ENCODE measurements around the gene TNNI3K. TPM values are rescaled to one million over a fixed set of nuclear protein-coding genes. Genes with fewer than 3 reads are reported as not detected.

TNNI3K gene
- total and polyA plus RNA-seq, 9 of the 15 experiments (the other 6 are each of a cell fraction or from before 2014, with no cell fraction given), result 0.21 to 0.53 (median 0.32) TPM; not detected in 5

DNA sequence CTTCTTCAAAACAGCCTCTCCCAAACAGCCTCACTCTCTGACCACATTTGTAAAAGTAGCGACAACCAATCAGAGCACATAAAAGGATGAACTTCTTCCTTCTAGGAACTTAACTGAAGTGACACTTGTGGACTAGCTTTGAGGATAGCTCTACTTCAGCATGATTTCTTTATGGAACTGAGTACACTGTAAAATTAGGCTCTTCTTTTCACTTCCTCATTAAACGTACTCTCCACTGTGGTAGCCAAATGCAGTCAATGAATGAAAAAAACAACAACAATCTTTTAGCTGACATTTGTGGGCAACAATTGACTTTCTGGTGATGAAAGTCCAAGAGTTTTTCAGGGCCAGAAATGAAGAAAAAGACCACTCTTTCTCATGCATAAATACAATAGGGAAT is 267.7 kb downstream of the TNNI3K start (continued):
- TF ChIP-seq, protein P1, sequence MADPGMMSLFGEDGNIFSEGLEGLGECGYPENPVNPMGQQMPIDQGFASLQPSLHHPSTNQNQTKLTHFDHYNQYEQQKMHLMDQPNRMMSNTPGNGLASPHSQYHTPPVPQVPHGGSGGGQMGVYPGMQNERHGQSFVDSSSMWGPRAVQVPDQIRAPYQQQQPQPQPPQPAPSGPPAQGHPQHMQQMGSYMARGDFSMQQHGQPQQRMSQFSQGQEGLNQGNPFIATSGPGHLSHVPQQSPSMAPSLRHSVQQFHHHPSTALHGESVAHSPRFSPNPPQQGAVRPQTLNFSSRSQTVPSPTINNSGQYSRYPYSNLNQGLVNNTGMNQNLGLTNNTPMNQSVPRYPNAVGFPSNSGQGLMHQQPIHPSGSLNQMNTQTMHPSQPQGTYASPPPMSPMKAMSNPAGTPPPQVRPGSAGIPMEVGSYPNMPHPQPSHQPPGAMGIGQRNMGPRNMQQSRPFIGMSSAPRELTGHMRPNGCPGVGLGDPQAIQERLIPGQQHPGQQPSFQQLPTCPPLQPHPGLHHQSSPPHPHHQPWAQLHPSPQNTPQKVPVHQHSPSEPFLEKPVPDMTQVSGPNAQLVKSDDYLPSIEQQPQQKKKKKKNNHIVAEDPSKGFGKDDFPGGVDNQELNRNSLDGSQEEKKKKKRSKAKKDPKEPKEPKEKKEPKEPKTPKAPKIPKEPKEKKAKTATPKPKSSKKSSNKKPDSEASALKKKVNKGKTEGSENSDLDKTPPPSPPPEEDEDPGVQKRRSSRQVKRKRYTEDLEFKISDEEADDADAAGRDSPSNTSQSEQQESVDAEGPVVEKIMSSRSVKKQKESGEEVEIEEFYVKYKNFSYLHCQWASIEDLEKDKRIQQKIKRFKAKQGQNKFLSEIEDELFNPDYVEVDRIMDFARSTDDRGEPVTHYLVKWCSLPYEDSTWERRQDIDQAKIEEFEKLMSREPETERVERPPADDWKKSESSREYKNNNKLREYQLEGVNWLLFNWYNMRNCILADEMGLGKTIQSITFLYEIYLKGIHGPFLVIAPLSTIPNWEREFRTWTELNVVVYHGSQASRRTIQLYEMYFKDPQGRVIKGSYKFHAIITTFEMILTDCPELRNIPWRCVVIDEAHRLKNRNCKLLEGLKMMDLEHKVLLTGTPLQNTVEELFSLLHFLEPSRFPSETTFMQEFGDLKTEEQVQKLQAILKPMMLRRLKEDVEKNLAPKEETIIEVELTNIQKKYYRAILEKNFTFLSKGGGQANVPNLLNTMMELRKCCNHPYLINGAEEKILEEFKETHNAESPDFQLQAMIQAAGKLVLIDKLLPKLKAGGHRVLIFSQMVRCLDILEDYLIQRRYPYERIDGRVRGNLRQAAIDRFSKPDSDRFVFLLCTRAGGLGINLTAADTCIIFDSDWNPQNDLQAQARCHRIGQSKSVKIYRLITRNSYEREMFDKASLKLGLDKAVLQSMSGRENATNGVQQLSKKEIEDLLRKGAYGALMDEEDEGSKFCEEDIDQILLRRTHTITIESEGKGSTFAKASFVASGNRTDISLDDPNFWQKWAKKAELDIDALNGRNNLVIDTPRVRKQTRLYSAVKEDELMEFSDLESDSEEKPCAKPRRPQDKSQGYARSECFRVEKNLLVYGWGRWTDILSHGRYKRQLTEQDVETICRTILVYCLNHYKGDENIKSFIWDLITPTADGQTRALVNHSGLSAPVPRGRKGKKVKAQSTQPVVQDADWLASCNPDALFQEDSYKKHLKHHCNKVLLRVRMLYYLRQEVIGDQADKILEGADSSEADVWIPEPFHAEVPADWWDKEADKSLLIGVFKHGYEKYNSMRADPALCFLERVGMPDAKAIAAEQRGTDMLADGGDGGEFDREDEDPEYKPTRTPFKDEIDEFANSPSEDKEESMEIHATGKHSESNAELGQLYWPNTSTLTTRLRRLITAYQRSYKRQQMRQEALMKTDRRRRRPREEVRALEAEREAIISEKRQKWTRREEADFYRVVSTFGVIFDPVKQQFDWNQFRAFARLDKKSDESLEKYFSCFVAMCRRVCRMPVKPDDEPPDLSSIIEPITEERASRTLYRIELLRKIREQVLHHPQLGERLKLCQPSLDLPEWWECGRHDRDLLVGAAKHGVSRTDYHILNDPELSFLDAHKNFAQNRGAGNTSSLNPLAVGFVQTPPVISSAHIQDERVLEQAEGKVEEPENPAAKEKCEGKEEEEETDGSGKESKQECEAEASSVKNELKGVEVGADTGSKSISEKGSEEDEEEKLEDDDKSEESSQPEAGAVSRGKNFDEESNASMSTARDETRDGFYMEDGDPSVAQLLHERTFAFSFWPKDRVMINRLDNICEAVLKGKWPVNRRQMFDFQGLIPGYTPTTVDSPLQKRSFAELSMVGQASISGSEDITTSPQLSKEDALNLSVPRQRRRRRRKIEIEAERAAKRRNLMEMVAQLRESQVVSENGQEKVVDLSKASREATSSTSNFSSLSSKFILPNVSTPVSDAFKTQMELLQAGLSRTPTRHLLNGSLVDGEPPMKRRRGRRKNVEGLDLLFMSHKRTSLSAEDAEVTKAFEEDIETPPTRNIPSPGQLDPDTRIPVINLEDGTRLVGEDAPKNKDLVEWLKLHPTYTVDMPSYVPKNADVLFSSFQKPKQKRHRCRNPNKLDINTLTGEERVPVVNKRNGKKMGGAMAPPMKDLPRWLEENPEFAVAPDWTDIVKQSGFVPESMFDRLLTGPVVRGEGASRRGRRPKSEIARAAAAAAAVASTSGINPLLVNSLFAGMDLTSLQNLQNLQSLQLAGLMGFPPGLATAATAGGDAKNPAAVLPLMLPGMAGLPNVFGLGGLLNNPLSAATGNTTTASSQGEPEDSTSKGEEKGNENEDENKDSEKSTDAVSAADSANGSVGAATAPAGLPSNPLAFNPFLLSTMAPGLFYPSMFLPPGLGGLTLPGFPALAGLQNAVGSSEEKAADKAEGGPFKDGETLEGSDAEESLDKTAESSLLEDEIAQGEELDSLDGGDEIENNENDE (IDR thresholded peaks at IDR 0.05; ENCODE audit: low read depth, low read length), result no peak
- no peak for TF ChIP-seq ZNF184 (CRISPR knock-in tag; IDR thresholded peaks at IDR 0.05)
- TF ChIP-seq NFRKB (IDR thresholded peaks at IDR 0.05; ENCODE audit: low read depth), result no peak
- TF ChIP-seq ZNF12 (CRISPR knock-in tag; IDR thresholded peaks at IDR 0.05), result no peak
- no peak for TF ChIP-seq ZNF696 (CRISPR knock-in tag; conservative IDR thresholded peaks at IDR 0.05)

Data from K562 (cell line).